Measurements from ENCODE around the gene GPR4.

GRCh38 chr19:45630463-45630862 is 28.5 kb upstream of the GPR4 start:
- TF ChIP-seq EP300 (IDR thresholded peaks at IDR 0.05): no peak
- no peak for TF ChIP-seq POLR2A (IDR thresholded peaks at IDR 0.05)

Data from upper lobe of left lung (tissue), 4 donors.